WTC11 (cell line): ENCODE data around the gene PAQR4. TPM values are rescaled to one million over a fixed set of nuclear protein-coding genes. Genes with fewer than 3 reads are reported as not detected.

Experiments
- ATAC-seq: fragments of 200-7000 bp; cut with Tn5 transposase; 2 replicates; pipeline ENCODE4 v1.10.0; 2021; ENCODE audit warnings: mild to moderate bottlenecking, moderate library complexity
- CTCF ChIA-PET: fragments of 300-600 bp; sonication (Branson Sonifier 250); formaldehyde crosslinking; loops from one replicate; lab custom pipeline; 2021; ENCODE audit warnings: antibody characterized with exemption; lab: Charles Lee
- POLR2A ChIA-PET: fragments of 350-600 bp; sonication (Branson Sonifier 250); formaldehyde crosslinking; loops from one replicate; lab custom pipeline; 2021; ENCODE audit warnings: antibody characterized with exemption; lab: Charles Lee
- DNase-seq: peaks from one replicate; pipeline ENCODE4 v3.0.0; 2021; ENCODE audit warnings: low spot score
- H3K27ac Mint-ChIP-seq: 2 replicates; pipeline ENCODE4 v1.8.0; 2021; ENCODE audit warnings: mixed read lengths
- H3K27me3 Mint-ChIP-seq: 2 replicates; pipeline ENCODE4 v1.8.0; 2021; ENCODE audit warnings: low read depth, mild to moderate bottlenecking, moderate library complexity, mixed read lengths
- H3K36me3 Mint-ChIP-seq: 2 replicates; pipeline ENCODE4 v1.8.0; 2021; ENCODE audit warnings: mixed read lengths
- H3K4me1 Mint-ChIP-seq: 2 replicates; pipeline ENCODE4 v1.8.0; 2022; ENCODE audit warnings: mixed read lengths
- H3K4me3 Mint-ChIP-seq: 2 replicates; pipeline ENCODE4 v1.8.0; 2021; ENCODE audit warnings: mild to moderate bottlenecking, moderate library complexity, mixed read lengths
- H3K9me3 Mint-ChIP-seq: 2 replicates; pipeline ENCODE4 v1.8.0; 2021; ENCODE audit warnings: mixed read lengths
- ARID4B ChIP-seq: sonication (generic); formaldehyde crosslinking; IDR thresholded peaks from 2 replicates; pipeline ENCODE4 v1.8.0; 2023; ENCODE audit warnings: missing genetic modification reagents, mild to moderate bottlenecking, borderline replicate concordance
- ATF2 ChIP-seq: sonication (generic); formaldehyde crosslinking; IDR thresholded peaks from 2 replicates; pipeline ENCODE4 v1.8.1; 2022; ENCODE audit warnings: low read depth, missing genetic modification reagents, borderline replicate concordance
- ATF6 ChIP-seq: sonication (generic); formaldehyde crosslinking; IDR thresholded peaks from 2 replicates; pipeline ENCODE4 v1.8.1; 2023; ENCODE audit warnings: mild to moderate bottlenecking, missing genetic modification reagents
- CREB1 ChIP-seq: sonication (generic); formaldehyde crosslinking; IDR thresholded peaks from 2 replicates; pipeline ENCODE4 v1.8.0; 2023; ENCODE audit warnings: mild to moderate bottlenecking, missing genetic modification reagents
- ERG ChIP-seq: fragments of 250-450 bp; sonication (Bioruptor Pico); IDR thresholded peaks from 2 replicates; pipeline ENCODE4 v1.8.0; 2021; ENCODE audit warnings: mild to moderate bottlenecking
- FOXP1 ChIP-seq: sonication (generic); formaldehyde crosslinking; IDR thresholded peaks from 2 replicates; pipeline ENCODE4 v1.8.0; 2022; ENCODE audit warnings: missing genetic modification reagents, mild to moderate bottlenecking, moderate library complexity, borderline replicate concordance
- GTF2I ChIP-seq: fragments of 250-450 bp; sonication (Bioruptor Pico); conservative IDR thresholded peaks from 2 replicates; pipeline ENCODE4 v1.4.0; 2021; ENCODE audit warnings: mild to moderate bottlenecking
- IRF2 ChIP-seq: sonication (generic); formaldehyde crosslinking; IDR thresholded peaks from 2 replicates; pipeline ENCODE4 v1.8.0; 2022; ENCODE audit warnings: low read depth, missing genetic modification reagents, borderline replicate concordance
- MXD4 ChIP-seq: fragments of 250-450 bp; sonication (Bioruptor Pico); IDR thresholded peaks from 2 replicates; pipeline ENCODE4 v1.8.0; 2021; ENCODE audit warnings: mild to moderate bottlenecking, moderate library complexity, borderline replicate concordance
- NFATC4 ChIP-seq: fragments of 250-450 bp; sonication (Bioruptor Pico); IDR thresholded peaks from 2 replicates; pipeline ENCODE4 v1.9.0; 2021; ENCODE audit warnings: mild to moderate bottlenecking
- NR1H2 ChIP-seq: sonication (generic); formaldehyde crosslinking; IDR thresholded peaks from 2 replicates; pipeline ENCODE4 v1.9.0; 2021; ENCODE audit warnings: mild to moderate bottlenecking, moderate library complexity, missing genetic modification reagents
- USF1 ChIP-seq: sonication (generic); formaldehyde crosslinking; IDR thresholded peaks from 2 replicates; pipeline ENCODE4 v1.8.0; 2022; ENCODE audit warnings: mild to moderate bottlenecking, missing genetic modification reagents
- USF2 ChIP-seq: sonication (generic); formaldehyde crosslinking; IDR thresholded peaks from 2 replicates; pipeline ENCODE4 v1.8.1; 2023; ENCODE audit warnings: mild to moderate bottlenecking, missing genetic modification reagents, moderate library complexity
- ZBTB21 ChIP-seq: sonication (generic); formaldehyde crosslinking; IDR thresholded peaks from 2 replicates; pipeline ENCODE4 v1.8.1; 2023; ENCODE audit warnings: mild to moderate bottlenecking, missing genetic modification reagents, borderline replicate concordance
- ZBTB43 ChIP-seq: sonication (generic); formaldehyde crosslinking; IDR thresholded peaks from 2 replicates; pipeline ENCODE4 v1.8.1; 2023; ENCODE audit warnings: mild to moderate bottlenecking, missing genetic modification reagents
- ZMAT4 ChIP-seq: fragments of 250-450 bp; sonication (Bioruptor Pico); IDR thresholded peaks from 2 replicates; pipeline ENCODE4 v1.9.0; 2021; ENCODE audit warnings: mild to moderate bottlenecking
- ZNF219 ChIP-seq: sonication (generic); formaldehyde crosslinking; IDR thresholded peaks from 2 replicates; pipeline ENCODE4 v1.8.0; 2023; ENCODE audit warnings: missing genetic modification reagents, mild to moderate bottlenecking, borderline replicate concordance
- ZNF232 ChIP-seq: sonication (generic); formaldehyde crosslinking; IDR thresholded peaks from 2 replicates; pipeline ENCODE4 v1.8.0; 2022; ENCODE audit warnings: mild to moderate bottlenecking, missing genetic modification reagents
- ZNF416 ChIP-seq: fragments of 250-450 bp; sonication (Bioruptor Pico); IDR thresholded peaks from 2 replicates; pipeline ENCODE4 v1.9.0; 2021; ENCODE audit warnings: mild to moderate bottlenecking, inconsistent platforms
- ZSCAN18 ChIP-seq: fragments of 250-450 bp; sonication (Bioruptor Pico); IDR thresholded peaks from 2 replicates; pipeline ENCODE4 v2.1.2; 2022; ENCODE audit warnings: mild to moderate bottlenecking, moderate library complexity
- total RNA-seq: library from RNA; stranded (reverse); gene quantifications from 3 replicates; pipeline ENCODE4 v1.2.3, GENCODE V29; 2021

PAQR4 gene
- total RNA-seq, 1 experiment from 2014 or later = 32.4 TPM

GRCh38 chr16:2969545-2970521, 685 bp downstream of the PAQR4 start (continued):
- TF ChIP-seq ATF6 (CRISPR knock-in tag) (no peak), USF2 (CRISPR knock-in tag) (no peak), GTF2I (CRISPR knock-in tag) (no peak), MXD4 (CRISPR knock-in tag) (no peak), CREB1 (CRISPR knock-in tag) (no peak), ZNF232 (CRISPR knock-in tag) (no peak), ZBTB21 (CRISPR knock-in tag) (no peak), NR1H2 (CRISPR knock-in tag) (no peak), ZMAT4 (CRISPR knock-in tag) (no peak), ERG (peak; percentile 24; the same call in 1 of the 2 replicates), ARID4B (CRISPR knock-in tag) (peak; percentile 12; the same call in 1 of the 2 replicates)

- POLR2A ChIA-PET = interaction anchor here (1.0 to 2.0 kb wide), 9 partner anchors 11 to 878 kb away, joined by 3 to 11 read pairs (median 6); partner anchors contain the start of genes PKMYT1 and TNFRSF12A
- H3K27me3 Mint-ChIP-seq = peaks cover 27% of the 10 kb centered on the region
Observed at GRCh38 chr16:2970563-2970962, 1.4 kb downstream of the PAQR4 start.

More at GRCh38 chr16:2970563-2970962, 1.4 kb downstream of the PAQR4 start:
- ATAC-seq (no peak), DNase-seq (no peak)
- H3K4me3 Mint-ChIP-seq = peak overlapping the region; percentile 61
- no peak overlapping the region; the same call in 1 of the 2 replicates for H3K27ac Mint-ChIP-seq
- CTCF ChIA-PET = interaction anchor here (0.5 to 4.2 kb wide), 32 partner anchors 8 to 347 kb away, joined by 3 to 46 read pairs (median 5); partner anchors contain the start of genes CLDN9, FLYWCH1, FLYWCH2 and PKMYT1
- H3K9me3 Mint-ChIP-seq = no peaks in the 10 kb centered on the region
- peaks cover 23% of the 10 kb centered on the region for H3K4me1 Mint-ChIP-seq
- peaks cover 9% of the 10 kb centered on the region; the same call in 1 of the 2 replicates for H3K36me3 Mint-ChIP-seq
- TF ChIP-seq USF1 (CRISPR knock-in tag) = no peak
- TF ChIP-seq ZNF232 (CRISPR knock-in tag) = no peak
- TF ChIP-seq ZBTB43 (CRISPR knock-in tag) = no peak
- no peak for TF ChIP-seq ZNF219
- no peak for TF ChIP-seq ZSCAN18 (CRISPR knock-in tag)
- TF ChIP-seq FOXP1 (CRISPR knock-in tag) = no peak
- TF ChIP-seq ATF2 (CRISPR knock-in tag) = no peak
- no peak for TF ChIP-seq NFATC4 (CRISPR knock-in tag)
- TF ChIP-seq ZNF416 = no peak
- TF ChIP-seq IRF2 (CRISPR knock-in tag) = no peak
